ENCODE results near the gene OPN4.

Gene OPN4

GRCh38 chr10:86665218-86665607 lies 10.9 kb downstream of the OPN4 start:
- H3K4me3 ChIP-seq (ENCODE audit: low read depth, low read length): no peak overlapping the region
- TF ChIP-seq, protein P1, sequence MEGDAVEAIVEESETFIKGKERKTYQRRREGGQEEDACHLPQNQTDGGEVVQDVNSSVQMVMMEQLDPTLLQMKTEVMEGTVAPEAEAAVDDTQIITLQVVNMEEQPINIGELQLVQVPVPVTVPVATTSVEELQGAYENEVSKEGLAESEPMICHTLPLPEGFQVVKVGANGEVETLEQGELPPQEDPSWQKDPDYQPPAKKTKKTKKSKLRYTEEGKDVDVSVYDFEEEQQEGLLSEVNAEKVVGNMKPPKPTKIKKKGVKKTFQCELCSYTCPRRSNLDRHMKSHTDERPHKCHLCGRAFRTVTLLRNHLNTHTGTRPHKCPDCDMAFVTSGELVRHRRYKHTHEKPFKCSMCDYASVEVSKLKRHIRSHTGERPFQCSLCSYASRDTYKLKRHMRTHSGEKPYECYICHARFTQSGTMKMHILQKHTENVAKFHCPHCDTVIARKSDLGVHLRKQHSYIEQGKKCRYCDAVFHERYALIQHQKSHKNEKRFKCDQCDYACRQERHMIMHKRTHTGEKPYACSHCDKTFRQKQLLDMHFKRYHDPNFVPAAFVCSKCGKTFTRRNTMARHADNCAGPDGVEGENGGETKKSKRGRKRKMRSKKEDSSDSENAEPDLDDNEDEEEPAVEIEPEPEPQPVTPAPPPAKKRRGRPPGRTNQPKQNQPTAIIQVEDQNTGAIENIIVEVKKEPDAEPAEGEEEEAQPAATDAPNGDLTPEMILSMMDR (IDR thresholded peaks at IDR 0.05; ENCODE audit: low read depth, low read length): no peak
- no peak for DNase-seq (ENCODE audit: low read depth, low spot score)
- in situ Hi-C loops (cut with HindIII; ENCODE audit: low sequenced_read_pairs): no loop called here

DNA sequence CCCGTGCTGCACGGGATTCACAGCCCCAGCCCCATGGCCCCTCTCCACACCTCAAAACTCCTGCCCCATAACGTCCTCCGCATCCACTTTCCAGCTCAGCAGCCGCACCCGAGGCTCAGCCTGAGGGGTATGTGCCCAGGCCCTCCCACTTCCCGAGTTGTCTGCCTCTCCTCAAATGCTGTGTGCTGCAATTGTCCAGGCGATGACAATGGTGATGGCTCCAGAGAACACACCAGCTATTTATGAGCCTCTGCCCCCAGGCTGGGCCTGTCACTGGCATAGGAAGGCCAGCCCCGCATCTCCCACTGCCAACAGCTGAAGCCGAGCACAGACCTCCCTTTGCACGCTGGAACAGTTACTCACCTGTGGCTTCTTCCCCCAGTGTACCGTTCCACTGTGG lies 11.5 kb downstream of the OPN4 start:
- TF ChIP-seq, protein P1 (IDR thresholded peaks at IDR 0.05; ENCODE audit: low read depth, low read length): no peak
- DNase-seq (ENCODE audit: low read depth, low spot score): no peak
- no peak overlapping the region for H3K4me3 ChIP-seq (ENCODE audit: low read depth, low read length)
- in situ Hi-C loops (cut with HindIII; ENCODE audit: low sequenced_read_pairs): no loop called here

- TF ChIP-seq, protein P1 (IDR thresholded peaks at IDR 0.05; ENCODE audit: low read depth, low read length): no peak
- in situ Hi-C loops (cut with HindIII; ENCODE audit: low sequenced_read_pairs): no loop called here
- no peak overlapping the region for H3K4me3 ChIP-seq (ENCODE audit: low read depth, low read length)
- DNase-seq (ENCODE audit: low read depth, low spot score): no peak
Observed at GRCh38 chr10:86666538-86666937, 12.2 kb downstream of the OPN4 start.

GRCh38 chr10:86667421-86668181 lies 13.3 kb downstream of the OPN4 start:
- DNase-seq (ENCODE audit: low read depth, low spot score): no peak
- no peak overlapping the region for H3K4me3 ChIP-seq (ENCODE audit: low read depth, low read length)
- in situ Hi-C loops (cut with HindIII; ENCODE audit: low sequenced_read_pairs): no loop called here
- TF ChIP-seq, protein P1 (IDR thresholded peaks at IDR 0.05; ENCODE audit: low read depth, low read length): no peak

GRCh38 chr10:86668297-86669165 lies 14.2 kb downstream of the OPN4 start, which contains the start of gene LDB3:
TSS of gene LDB3 (plus strand) at chr10:86668511. CDS start at chr10:86668692, 181 bp downstream.
- no peak within 1 kb of the TSS for H3K4me3 ChIP-seq (ENCODE audit: low read depth, low read length)
- TF ChIP-seq, protein P1 (IDR thresholded peaks at IDR 0.05; ENCODE audit: low read depth, low read length): no peak
- DNase-seq (ENCODE audit: low read depth, low spot score): peak; percentile 65

DNA sequence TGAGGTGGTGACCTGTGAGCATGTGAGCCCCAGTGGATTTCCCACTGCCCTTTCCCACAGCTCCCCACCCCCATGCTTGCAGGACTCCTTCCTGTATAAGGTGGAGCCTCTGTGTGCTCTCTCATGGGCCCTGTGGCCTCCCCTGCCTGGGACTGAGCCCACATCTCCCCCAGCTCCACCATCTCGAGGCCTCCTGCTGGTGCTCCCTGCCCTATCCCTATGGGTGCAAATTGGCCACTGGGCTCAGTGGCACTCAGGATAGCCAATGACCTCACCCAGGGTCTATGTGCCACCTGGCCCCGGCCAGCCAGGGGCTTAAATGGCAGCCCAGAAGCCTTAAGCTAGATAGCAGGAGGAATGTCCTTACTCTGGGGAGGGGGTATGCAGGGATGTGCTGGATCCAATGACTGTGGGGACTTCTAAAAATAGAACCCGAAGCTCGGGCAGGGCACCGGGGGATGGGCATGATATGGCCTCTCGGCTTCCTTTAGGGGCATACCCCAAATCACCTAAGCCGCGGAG lies 16.0 kb downstream of the OPN4 start:
- H3K4me3 ChIP-seq (ENCODE audit: low read depth, low read length): no peak overlapping the region
- in situ Hi-C loops (cut with HindIII; ENCODE audit: low sequenced_read_pairs): no loop called here

More at GRCh38 chr10:86668297-86669165, 14.2 kb downstream of the OPN4 start, which contains the start of gene LDB3:
- in situ Hi-C loops (cut with HindIII; ENCODE audit: low sequenced_read_pairs): no loop called here

More for the DNA sequence above, 16.0 kb downstream of the OPN4 start:
- DNase-seq (ENCODE audit: low read depth, low spot score): no peak
- TF ChIP-seq, protein P1 (IDR thresholded peaks at IDR 0.05; ENCODE audit: low read depth, low read length): no peak
